Measurements from ENCODE around the gene DYNC2H1.

DYNC2H1 gene

GRCh38 chr11:103147627-103148026 is 38.4 kb downstream of the DYNC2H1 start:
- no peak for DNase-seq (ENCODE audit: low read depth)

- no peak for DNase-seq (ENCODE audit: low read depth)
These were observed 48.3 kb downstream of the DYNC2H1 start for GRCh38 chr11:103157542-103157941.

GRCh38 chr11:103164093-103164796 is 55.0 kb downstream of the DYNC2H1 start:
- no peak for DNase-seq (ENCODE audit: low read depth)

GRCh38 chr11:103167166-103167565 is 57.9 kb downstream of the DYNC2H1 start:
- DNase-seq (ENCODE audit: low read depth): no peak

GRCh38 chr11:103170865-103171264 is 61.6 kb downstream of the DYNC2H1 start:
- peak; percentile 36 for DNase-seq (ENCODE audit: low read depth)

GRCh38 chr11:103175461-103176129 is 66.4 kb downstream of the DYNC2H1 start:
- DNase-seq (ENCODE audit: low read depth): no peak

GRCh38 chr11:103183981-103184611 is 74.9 kb downstream of the DYNC2H1 start:
- no peak for DNase-seq (ENCODE audit: low read depth)

- DNase-seq (ENCODE audit: low read depth): no peak
These were observed 92.9 kb downstream of the DYNC2H1 start for GRCh38 chr11:103202048-103202651.

GRCh38 chr11:103210543-103210942 is 101.3 kb downstream of the DYNC2H1 start:
- DNase-seq (ENCODE audit: low read depth): no peak

- no peak for DNase-seq (ENCODE audit: low read depth)
These were observed 106.6 kb downstream of the DYNC2H1 start for GRCh38 chr11:103215812-103216211.

- no peak for DNase-seq (ENCODE audit: low read depth)
These were observed 110.9 kb downstream of the DYNC2H1 start for GRCh38 chr11:103220133-103220532.

- no peak for DNase-seq (ENCODE audit: low read depth)
These were observed 113.6 kb downstream of the DYNC2H1 start for GRCh38 chr11:103222806-103223205.

GRCh38 chr11:103228807-103229206 is 119.6 kb downstream of the DYNC2H1 start:
- no peak for DNase-seq (ENCODE audit: low read depth)

- no peak for DNase-seq (ENCODE audit: low read depth)
These were observed 125.7 kb downstream of the DYNC2H1 start for GRCh38 chr11:103234974-103235373.

GRCh38 chr11:103241574-103241973 is 132.3 kb downstream of the DYNC2H1 start:
- no peak for DNase-seq (ENCODE audit: low read depth)

- DNase-seq (ENCODE audit: low read depth): no peak
These were observed 144.9 kb downstream of the DYNC2H1 start for GRCh38 chr11:103254123-103254522.

- DNase-seq (ENCODE audit: low read depth): no peak
These were observed 148.1 kb downstream of the DYNC2H1 start for GRCh38 chr11:103257360-103257759.

GRCh38 chr11:103266167-103266831 is 157.1 kb downstream of the DYNC2H1 start:
- no peak for DNase-seq (ENCODE audit: low read depth)

GRCh38 chr11:103272876-103273275 is 163.7 kb downstream of the DYNC2H1 start:
- DNase-seq (ENCODE audit: low read depth): no peak

- DNase-seq (ENCODE audit: low read depth): no peak
These were observed 164.8 kb downstream of the DYNC2H1 start for GRCh38 chr11:103274025-103274424.

GRCh38 chr11:103279821-103280220 is 170.6 kb downstream of the DYNC2H1 start:
- no peak for DNase-seq (ENCODE audit: low read depth)

GRCh38 chr11:103281301-103281700 is 172.1 kb downstream of the DYNC2H1 start:
- peak; percentile 9 for DNase-seq (ENCODE audit: low read depth)
